Neural cell (in vitro differentiated cells): ENCODE data around the gene MDM2. TPM values are rescaled to one million over a fixed set of nuclear protein-coding genes. Genes with fewer than 3 reads are reported as not detected.

Experiments
- H2AFZ ChIP-seq: fragments of 200-600, 300-800 bp; sonication (generic), shearing (Covaris generic); 2 replicates; pipeline ENCODE4 v1.6.0; 2014; ENCODE audit warnings: low read depth, mild to moderate bottlenecking, antibody characterized with exemption, low read length, moderate library complexity
- H3F3A ChIP-seq: fragments of 200-600 bp; shearing (Covaris generic); 2 replicates; pipeline ENCODE4 v1.6.1; 2016; ENCODE audit warnings: mild to moderate bottlenecking, moderate library complexity, mixed read lengths, antibody characterized with exemption, low read length; ENCODE audit not compliant: insufficient read depth, poor library complexity, severe bottlenecking
- H3K27ac ChIP-seq: fragments of 200-600, 300-800 bp; sonication (generic), shearing (Covaris generic); 2 replicates; pipeline ENCODE4 v1.5.1; 2014; ENCODE audit warnings: mild to moderate bottlenecking, low read length, moderate library complexity
- H3K27me3 ChIP-seq: fragments of 300-800, 200-600 bp; sonication (generic), shearing (Covaris generic); 2 replicates; pipeline ENCODE4 v1.6.0; 2014; ENCODE audit warnings: mild to moderate bottlenecking, low read depth, low read length, moderate library complexity; ENCODE audit not compliant: insufficient read depth
- H3K36me3 ChIP-seq: fragments of 300-800, 200-600 bp; sonication (generic), shearing (Covaris generic); 2 replicates; pipeline ENCODE4 v1.5.1; 2014; ENCODE audit warnings: mild to moderate bottlenecking, antibody characterized with exemption, low read length, moderate library complexity; ENCODE audit not compliant: insufficient read depth
- H3K4me2 ChIP-seq: fragments of 300-800, 200-600 bp; sonication (generic), shearing (Covaris generic); 2 replicates; pipeline ENCODE4 v1.6.0; 2014; ENCODE audit warnings: mild to moderate bottlenecking, low read length
- H3K4me3 ChIP-seq: fragments of 300-800, 200-600 bp; sonication (generic), shearing (Covaris generic); 2 replicates; pipeline ENCODE4 v1.5.1; 2014; ENCODE audit warnings: mild to moderate bottlenecking, low read length, moderate library complexity
- H3K79me2 ChIP-seq: fragments of 200-600 bp; shearing (Covaris generic); replicated peaks from 2 replicates; pipeline ENCODE4 v1.6.0; 2014; ENCODE audit warnings: mild to moderate bottlenecking, low read length, moderate library complexity; ENCODE audit not compliant: insufficient read depth
- H3K9ac ChIP-seq: fragments of 300-800, 200-600 bp; sonication (generic), shearing (Covaris generic); 2 replicates; pipeline ENCODE4 v1.6.1; 2016; ENCODE audit warnings: mild to moderate bottlenecking, low read length, mixed read lengths
- H3K9me2 ChIP-seq: fragments of 200-600 bp; shearing (Covaris generic); 2 replicates; pipeline ENCODE4 v1.6.1; 2016; ENCODE audit warnings: mild to moderate bottlenecking, low read length, mixed read lengths; ENCODE audit not compliant: insufficient read depth
- H3K9me3 ChIP-seq: fragments of 200-600, 300-800 bp; sonication (generic), shearing (Covaris generic); 2 replicates; pipeline ENCODE4 v1.6.1; 2016; ENCODE audit warnings: mild to moderate bottlenecking, mixed run types, low read length, moderate library complexity, mixed read lengths
- H4K20me1 ChIP-seq: fragments of 200-600 bp; shearing (Covaris generic); 2 replicates; pipeline ENCODE4 v1.6.1; 2016; ENCODE audit warnings: mild to moderate bottlenecking, mixed run types; ENCODE audit not compliant: insufficient read depth
- CTCF ChIP-seq: fragments of 450-650 bp; IDR thresholded peaks from 2 replicates; pipeline ENCODE4 v1.5.1; 2014; ENCODE audit warnings: antibody characterized with exemption, mild to moderate bottlenecking, moderate library complexity; ENCODE audit not compliant: poor library complexity, severe bottlenecking
- EP300 ChIP-seq: fragments of 450-650 bp; conservative IDR thresholded peaks from 2 replicates; pipeline ENCODE4 v1.6.1; 2014; ENCODE audit warnings: antibody characterized with exemption, mild to moderate bottlenecking, moderate library complexity; ENCODE audit not compliant: poor library complexity, severe bottlenecking
- EZH2 ChIP-seq: fragments of 200-600, 300-800 bp; shearing (Covaris generic), sonication (generic); IDR thresholded peaks from 2 replicates; pipeline ENCODE4 v1.6.1; 2014; ENCODE audit warnings: antibody characterized with exemption, low read length, borderline replicate concordance, mild to moderate bottlenecking; ENCODE audit not compliant: insufficient read depth, poor library complexity, severe bottlenecking
- MXI1 ChIP-seq: fragments of 450-650 bp; conservative IDR thresholded peaks from 2 replicates; pipeline ENCODE4 v1.6.1; 2014; ENCODE audit warnings: antibody characterized with exemption, mild to moderate bottlenecking; ENCODE audit not compliant: poor library complexity, severe bottlenecking
- POLR2AphosphoS5 ChIP-seq: IDR thresholded peaks from 2 replicates; pipeline ENCODE4 v1.6.1; 2012
- RAD21 ChIP-seq: fragments of 450-650 bp; conservative IDR thresholded peaks from 2 replicates; pipeline ENCODE4 v1.6.1; 2014; ENCODE audit warnings: antibody characterized with exemption, mild to moderate bottlenecking, moderate library complexity
- REST ChIP-seq: IDR thresholded peaks from 2 replicates; pipeline ENCODE4 v1.6.1; 2012; ENCODE audit warnings: borderline replicate concordance
- SMC3 ChIP-seq: fragments of 450-650 bp; conservative IDR thresholded peaks from 2 replicates; pipeline ENCODE4 v1.6.1; 2014; ENCODE audit warnings: antibody characterized with exemption, mild to moderate bottlenecking, moderate library complexity; ENCODE audit not compliant: poor library complexity
- TAF1 ChIP-seq: IDR thresholded peaks from 2 replicates; pipeline ENCODE4 v1.6.1; 2012; ENCODE audit warnings: low read depth
- polyA plus RNA-seq: library from polyadenylated mRNA; depleted of rRNA; stranded (reverse); fragments of >200 nt; gene quantifications from 2 replicates; pipeline ENCODE4 v1.2.3, GENCODE V29; 2014

MDM2 gene
- polyA plus RNA-seq, 1 donor from 2014 or later, result 37.5 TPM

- H3K27me3 ChIP-seq, result no peaks in the 10 kb centered on the region
- no peaks in the 10 kb centered on the region for H3K9me2 ChIP-seq
- peaks cover 16% of the 10 kb centered on the region for H3K36me3 ChIP-seq
- H3K9me3 ChIP-seq, result no peaks in the 10 kb centered on the region
- peaks cover 6% of the 10 kb centered on the region for H3K79me2 ChIP-seq
- no peaks in the 10 kb centered on the region for H3F3A ChIP-seq
- no peak overlapping the region for H3K4me2 ChIP-seq
- no peak overlapping the region for H2AFZ ChIP-seq
- no peak overlapping the region for H3K27ac ChIP-seq
- H4K20me1 ChIP-seq, result no peaks in the 10 kb centered on the region
- H3K9ac ChIP-seq, result no peak overlapping the region
- no peak overlapping the region for H3K4me3 ChIP-seq
- TF ChIP-seq REST (no peak), EP300 (no peak), CTCF (no peak), RAD21 (no peak), EZH2 (no peak), TAF1 (no peak), MXI1 (no peak), POLR2AphosphoS5 (no peak), SMC3 (no peak)
Measured at GRCh38 chr12:68821357-68822188, 13.6 kb downstream of the MDM2 start.

- no peaks in the 10 kb centered on the region for H3F3A ChIP-seq
- no peak overlapping the region for H3K4me2 ChIP-seq
- peaks cover 6% of the 10 kb centered on the region for H3K79me2 ChIP-seq
- H3K9me3 ChIP-seq, result no peaks in the 10 kb centered on the region
- no peak overlapping the region for H3K4me3 ChIP-seq
- no peaks in the 10 kb centered on the region for H3K9me2 ChIP-seq
- no peaks in the 10 kb centered on the region for H4K20me1 ChIP-seq
- no peak overlapping the region for H3K9ac ChIP-seq
- no peak overlapping the region for H2AFZ ChIP-seq
- peaks cover 10% of the 10 kb centered on the region for H3K36me3 ChIP-seq
- TF ChIP-seq CTCF (no peak), MXI1 (no peak), RAD21 (no peak), EZH2 (no peak), SMC3 (no peak), REST (no peak), EP300 (no peak), POLR2AphosphoS5 (no peak), TAF1 (no peak)
- no peaks in the 10 kb centered on the region for H3K27me3 ChIP-seq
- no peak overlapping the region for H3K27ac ChIP-seq
Measured at GRCh38 chr12:68823696-68824095, 15.7 kb downstream of the MDM2 start.
